GM19438 (cell line): ENCODE results near the gene ENAH.
A peak's percentile ranks its signal among the peaks of the same experiment; 100 is the strongest.
"Not testable (repeated sequence)": the region's sequence is repeated elsewhere in the genome, so short reads cannot be mapped to it uniquely, and the experiment has no call there.

Source experiments
- ATAC-seq: cut with Tn5 transposase; IDR thresholded peaks from one replicate; pipeline ENCODE4 v1.9.1; 2021; ENCODE audit warnings: low read depth; ENCODE audit not compliant: unreplicated experiment

Gene ENAH

GRCh38 chr1:225677350-225678124, 24.6 kb upstream of the ENAH start:
- ATAC-seq, result no peak

GRCh38 chr1:225674381-225674780, 21.5 kb upstream of the ENAH start:
- no peak for ATAC-seq

GRCh38 chr1:225670806-225671733, 18.1 kb upstream of the ENAH start:
- no peak for ATAC-seq

GRCh38 chr1:225670356-225670755, 17.4 kb upstream of the ENAH start:
- ATAC-seq, result no peak

DNA sequence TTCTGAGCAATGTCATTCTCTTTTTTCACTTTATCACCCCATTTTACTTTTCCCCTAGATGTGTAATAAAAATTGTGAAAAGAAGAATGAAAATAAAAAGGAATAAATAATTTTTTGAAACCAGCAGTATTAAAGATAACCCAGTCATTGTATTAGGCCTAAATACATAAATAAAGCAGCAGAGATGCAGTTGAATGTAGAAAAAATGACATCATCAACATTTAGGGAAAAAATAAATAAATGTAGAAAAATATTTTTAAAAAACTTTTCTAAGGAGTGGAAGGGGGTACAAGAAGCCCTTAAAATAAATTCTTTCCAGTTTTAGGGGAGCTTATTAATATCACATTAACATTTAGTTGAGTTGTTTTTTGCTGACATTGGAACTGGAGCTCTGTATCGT, 15.3 kb upstream of the ENAH start:
- no peak for ATAC-seq

- ATAC-seq, result no peak
These were observed 14.4 kb upstream of the ENAH start for GRCh38 chr1:225667362-225667761.

DNA sequence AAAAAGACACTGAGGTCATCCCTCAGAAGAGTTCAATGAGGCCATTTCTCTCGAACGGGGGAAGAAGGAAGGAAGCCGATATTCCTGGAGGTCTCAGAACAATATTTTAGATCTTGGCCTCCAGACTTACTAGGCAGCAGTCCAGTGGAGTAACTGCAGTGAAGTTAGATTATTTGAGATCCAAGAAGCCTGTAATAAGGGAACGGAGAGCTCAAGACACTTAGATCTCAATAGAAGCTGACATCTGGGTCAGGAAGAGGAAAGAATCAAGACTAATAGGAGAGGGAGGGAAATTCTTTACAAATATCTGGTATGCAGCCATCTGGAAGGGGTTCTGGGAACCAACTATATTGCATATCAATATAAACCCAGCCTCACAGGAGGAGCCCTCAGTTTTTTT, 13.6 kb upstream of the ENAH start:
- ATAC-seq, result no peak

GRCh38 chr1:225664762-225665161, 11.8 kb upstream of the ENAH start:
- no peak for ATAC-seq

- no peak for ATAC-seq
These were observed 9.2 kb upstream of the ENAH start for GRCh38 chr1:225662155-225662554.

GRCh38 chr1:225660544-225660946, 7.6 kb upstream of the ENAH start:
- no peak for ATAC-seq

DNA sequence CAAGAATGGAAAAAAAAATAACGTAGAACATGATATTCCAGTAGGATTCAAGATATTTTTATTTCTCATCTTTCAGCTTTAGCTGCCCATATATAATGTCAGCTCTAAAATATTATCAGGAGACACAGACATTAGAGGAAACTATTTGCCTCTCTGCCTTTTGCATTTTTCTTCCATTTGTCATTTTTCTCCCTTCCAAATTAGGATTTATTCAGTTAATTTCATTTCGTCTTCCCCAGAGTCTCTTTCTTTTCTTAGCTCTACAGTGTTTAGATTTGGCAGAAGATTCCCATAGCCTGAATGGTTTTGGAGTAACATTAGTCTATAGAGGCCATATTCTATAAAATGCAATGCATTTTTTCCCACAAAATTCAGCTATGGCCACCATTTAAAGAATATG, 5.1 kb upstream of the ENAH start:
- ATAC-seq, result no peak

- ATAC-seq, result no peak
These were observed 4.6 kb upstream of the ENAH start for GRCh38 chr1:225657462-225657989.

DNA sequence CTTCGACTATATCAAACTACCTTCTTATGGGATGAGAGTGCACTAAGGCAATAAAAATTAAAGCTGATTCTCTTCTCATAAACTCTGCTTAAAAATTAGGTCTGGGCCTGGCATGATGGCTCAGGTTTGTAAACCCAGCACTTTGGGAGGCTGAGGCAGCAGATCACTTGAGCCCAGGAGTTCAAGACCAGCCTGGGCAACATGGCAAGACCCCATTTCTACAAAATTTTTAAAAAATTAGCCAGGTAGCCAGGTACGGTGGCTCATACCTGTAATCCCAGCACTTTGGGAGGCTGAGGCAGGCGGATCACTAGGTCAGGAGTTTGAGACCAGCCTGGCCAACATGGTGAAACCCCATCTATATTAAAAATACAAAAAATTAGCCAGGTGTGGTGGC, 3.3 kb upstream of the ENAH start:
- not testable (repeated sequence) for ATAC-seq

GRCh38 chr1:225655509-225656258, 2.8 kb upstream of the ENAH start:
- ATAC-seq, result no peak

GRCh38 chr1:225654688-225655508, 2.0 kb upstream of the ENAH start:
- no peak for ATAC-seq

DNA sequence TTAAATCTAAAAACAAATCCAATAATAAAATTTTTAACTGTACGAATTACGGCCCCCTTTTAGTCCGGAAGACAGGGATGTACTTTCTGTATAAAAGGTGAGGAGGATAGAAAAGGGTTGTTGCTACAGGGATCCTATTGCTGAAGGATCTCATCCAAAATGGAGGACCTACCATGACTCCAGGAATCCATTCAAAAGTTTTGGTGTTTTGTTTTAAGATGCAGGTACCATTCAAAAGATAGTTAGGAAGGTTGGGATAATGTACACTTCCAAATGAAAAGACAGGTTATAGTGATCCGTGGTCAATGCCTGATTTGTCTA, 1.3 kb upstream of the ENAH start:
- no peak for ATAC-seq

DNA sequence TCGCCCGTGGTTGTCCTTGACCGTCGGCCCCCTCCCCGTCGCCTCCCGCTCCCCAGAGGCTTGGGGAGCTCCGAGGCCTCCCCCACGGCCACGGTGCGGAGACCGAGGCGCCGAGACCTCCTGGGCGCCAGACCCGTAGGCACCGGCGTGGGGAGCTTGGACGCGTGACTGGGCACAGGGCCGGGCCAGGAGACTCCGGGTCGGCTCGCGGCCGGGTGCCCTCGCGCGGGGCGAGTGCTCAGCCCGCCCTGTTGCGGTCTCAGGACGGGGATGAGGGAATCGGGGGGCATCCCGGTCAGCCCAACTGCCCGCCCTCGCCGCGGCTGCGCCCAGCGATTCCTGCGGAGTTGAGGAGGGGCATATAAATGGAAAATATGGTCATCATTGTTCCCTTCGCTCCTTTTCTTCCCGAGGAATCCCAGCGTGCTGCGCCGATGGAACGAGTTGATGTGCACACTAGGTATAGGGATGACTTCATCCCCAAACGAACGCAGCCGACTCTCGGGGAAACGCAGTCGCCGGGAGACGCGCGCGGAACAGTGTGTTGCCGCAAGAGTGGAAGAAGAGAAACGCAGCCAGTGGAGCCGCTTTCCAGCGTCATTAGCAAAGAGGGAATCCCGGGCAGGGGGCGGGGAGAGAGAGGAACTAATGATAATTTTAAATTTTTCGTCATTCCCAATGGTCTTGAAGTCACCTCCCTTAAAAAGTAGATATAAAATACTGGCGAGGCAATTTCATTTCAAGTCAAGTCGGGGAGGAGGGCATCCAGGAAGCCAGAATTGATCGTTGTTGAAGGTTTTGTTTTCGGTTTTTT, 747 bp upstream of the ENAH start:
- ATAC-seq, result peak; percentile 17

- peak; percentile 11 for ATAC-seq
These were observed 823 bp downstream of the ENAH start for GRCh38 chr1:225651872-225652728.
